Neural cell (in vitro differentiated cells): ENCODE measurements around the gene IFNLR1.
A peak's percentile ranks its signal among the peaks of the same experiment; 100 is the strongest.

Source experiments
- EP300 ChIP-seq: fragments of 450-650 bp; conservative IDR thresholded peaks from 2 replicates; pipeline ENCODE4 v1.6.1; 2014; ENCODE audit warnings: antibody characterized with exemption, mild to moderate bottlenecking, moderate library complexity; ENCODE audit not compliant: poor library complexity, severe bottlenecking
- EZH2 ChIP-seq: fragments of 200-600, 300-800 bp; shearing (Covaris generic), sonication (generic); IDR thresholded peaks from 2 replicates; pipeline ENCODE4 v1.6.1; 2014; ENCODE audit warnings: antibody characterized with exemption, low read length, borderline replicate concordance, mild to moderate bottlenecking; ENCODE audit not compliant: insufficient read depth, poor library complexity, severe bottlenecking
- POLR2AphosphoS5 ChIP-seq: IDR thresholded peaks from 2 replicates; pipeline ENCODE4 v1.6.1; 2012
- TF ChIP-seq, protein P1 (sequence below): fragments of 450-650 bp; IDR thresholded peaks from 2 replicates; pipeline ENCODE4 v1.5.1; 2014; ENCODE audit warnings: antibody characterized with exemption, mild to moderate bottlenecking, moderate library complexity; ENCODE audit not compliant: poor library complexity, severe bottlenecking
- TF ChIP-seq, protein P2 (sequence below): IDR thresholded peaks from 2 replicates; pipeline ENCODE4 v1.6.1; 2012; ENCODE audit warnings: borderline replicate concordance

- TF ChIP-seq, protein P1, sequence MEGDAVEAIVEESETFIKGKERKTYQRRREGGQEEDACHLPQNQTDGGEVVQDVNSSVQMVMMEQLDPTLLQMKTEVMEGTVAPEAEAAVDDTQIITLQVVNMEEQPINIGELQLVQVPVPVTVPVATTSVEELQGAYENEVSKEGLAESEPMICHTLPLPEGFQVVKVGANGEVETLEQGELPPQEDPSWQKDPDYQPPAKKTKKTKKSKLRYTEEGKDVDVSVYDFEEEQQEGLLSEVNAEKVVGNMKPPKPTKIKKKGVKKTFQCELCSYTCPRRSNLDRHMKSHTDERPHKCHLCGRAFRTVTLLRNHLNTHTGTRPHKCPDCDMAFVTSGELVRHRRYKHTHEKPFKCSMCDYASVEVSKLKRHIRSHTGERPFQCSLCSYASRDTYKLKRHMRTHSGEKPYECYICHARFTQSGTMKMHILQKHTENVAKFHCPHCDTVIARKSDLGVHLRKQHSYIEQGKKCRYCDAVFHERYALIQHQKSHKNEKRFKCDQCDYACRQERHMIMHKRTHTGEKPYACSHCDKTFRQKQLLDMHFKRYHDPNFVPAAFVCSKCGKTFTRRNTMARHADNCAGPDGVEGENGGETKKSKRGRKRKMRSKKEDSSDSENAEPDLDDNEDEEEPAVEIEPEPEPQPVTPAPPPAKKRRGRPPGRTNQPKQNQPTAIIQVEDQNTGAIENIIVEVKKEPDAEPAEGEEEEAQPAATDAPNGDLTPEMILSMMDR: no peak
- TF ChIP-seq EZH2: no peak
- TF ChIP-seq EP300: no peak
- TF ChIP-seq, protein P2, sequence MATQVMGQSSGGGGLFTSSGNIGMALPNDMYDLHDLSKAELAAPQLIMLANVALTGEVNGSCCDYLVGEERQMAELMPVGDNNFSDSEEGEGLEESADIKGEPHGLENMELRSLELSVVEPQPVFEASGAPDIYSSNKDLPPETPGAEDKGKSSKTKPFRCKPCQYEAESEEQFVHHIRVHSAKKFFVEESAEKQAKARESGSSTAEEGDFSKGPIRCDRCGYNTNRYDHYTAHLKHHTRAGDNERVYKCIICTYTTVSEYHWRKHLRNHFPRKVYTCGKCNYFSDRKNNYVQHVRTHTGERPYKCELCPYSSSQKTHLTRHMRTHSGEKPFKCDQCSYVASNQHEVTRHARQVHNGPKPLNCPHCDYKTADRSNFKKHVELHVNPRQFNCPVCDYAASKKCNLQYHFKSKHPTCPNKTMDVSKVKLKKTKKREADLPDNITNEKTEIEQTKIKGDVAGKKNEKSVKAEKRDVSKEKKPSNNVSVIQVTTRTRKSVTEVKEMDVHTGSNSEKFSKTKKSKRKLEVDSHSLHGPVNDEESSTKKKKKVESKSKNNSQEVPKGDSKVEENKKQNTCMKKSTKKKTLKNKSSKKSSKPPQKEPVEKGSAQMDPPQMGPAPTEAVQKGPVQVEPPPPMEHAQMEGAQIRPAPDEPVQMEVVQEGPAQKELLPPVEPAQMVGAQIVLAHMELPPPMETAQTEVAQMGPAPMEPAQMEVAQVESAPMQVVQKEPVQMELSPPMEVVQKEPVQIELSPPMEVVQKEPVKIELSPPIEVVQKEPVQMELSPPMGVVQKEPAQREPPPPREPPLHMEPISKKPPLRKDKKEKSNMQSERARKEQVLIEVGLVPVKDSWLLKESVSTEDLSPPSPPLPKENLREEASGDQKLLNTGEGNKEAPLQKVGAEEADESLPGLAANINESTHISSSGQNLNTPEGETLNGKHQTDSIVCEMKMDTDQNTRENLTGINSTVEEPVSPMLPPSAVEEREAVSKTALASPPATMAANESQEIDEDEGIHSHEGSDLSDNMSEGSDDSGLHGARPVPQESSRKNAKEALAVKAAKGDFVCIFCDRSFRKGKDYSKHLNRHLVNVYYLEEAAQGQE: no peak
- peak; percentile 41 for TF ChIP-seq POLR2AphosphoS5
Observed at GRCh38 chr1:24235921-24236788, 49.1 kb upstream of the IFNLR1 start.
